ENCODE measurements around the gene RPS6KA3.

DNA sequence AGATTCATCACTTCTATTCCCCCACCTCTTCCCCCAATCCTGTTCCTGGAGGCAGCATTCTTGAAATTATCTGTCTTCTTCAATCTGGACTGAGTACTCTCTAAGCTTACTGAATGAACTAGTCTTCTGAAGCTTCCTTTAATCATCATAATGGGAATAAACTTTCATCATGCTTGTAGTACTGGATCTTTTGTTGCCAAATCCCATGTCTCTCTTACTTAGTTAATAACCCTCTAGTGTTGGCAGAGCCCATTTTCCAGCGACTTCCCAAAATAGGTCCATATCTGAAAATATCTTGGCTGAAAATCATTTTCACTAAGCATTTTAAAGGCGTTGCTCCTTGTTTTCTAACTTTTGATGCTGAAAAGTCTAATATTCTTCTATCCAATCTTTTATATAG, 39.6 kb downstream of the RPS6KA3 start:
- TF ChIP-seq, protein P1, sequence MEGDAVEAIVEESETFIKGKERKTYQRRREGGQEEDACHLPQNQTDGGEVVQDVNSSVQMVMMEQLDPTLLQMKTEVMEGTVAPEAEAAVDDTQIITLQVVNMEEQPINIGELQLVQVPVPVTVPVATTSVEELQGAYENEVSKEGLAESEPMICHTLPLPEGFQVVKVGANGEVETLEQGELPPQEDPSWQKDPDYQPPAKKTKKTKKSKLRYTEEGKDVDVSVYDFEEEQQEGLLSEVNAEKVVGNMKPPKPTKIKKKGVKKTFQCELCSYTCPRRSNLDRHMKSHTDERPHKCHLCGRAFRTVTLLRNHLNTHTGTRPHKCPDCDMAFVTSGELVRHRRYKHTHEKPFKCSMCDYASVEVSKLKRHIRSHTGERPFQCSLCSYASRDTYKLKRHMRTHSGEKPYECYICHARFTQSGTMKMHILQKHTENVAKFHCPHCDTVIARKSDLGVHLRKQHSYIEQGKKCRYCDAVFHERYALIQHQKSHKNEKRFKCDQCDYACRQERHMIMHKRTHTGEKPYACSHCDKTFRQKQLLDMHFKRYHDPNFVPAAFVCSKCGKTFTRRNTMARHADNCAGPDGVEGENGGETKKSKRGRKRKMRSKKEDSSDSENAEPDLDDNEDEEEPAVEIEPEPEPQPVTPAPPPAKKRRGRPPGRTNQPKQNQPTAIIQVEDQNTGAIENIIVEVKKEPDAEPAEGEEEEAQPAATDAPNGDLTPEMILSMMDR (IDR thresholded peaks at IDR 0.05 in 4 of 5, conservative IDR thresholded peaks at IDR 0.05 in 1 of 5): no peak
- TF ChIP-seq POLR2A (IDR thresholded peaks at IDR 0.05): no peak
